H9 (cell line): ENCODE data around the gene KIAA1671. TPM values are rescaled to one million over a fixed set of nuclear protein-coding genes. Genes with fewer than 3 reads are reported as not detected.
A peak's percentile ranks its signal among the peaks of the same experiment; 100 is the strongest.

Experiments used
- DNase-seq: peaks from one replicate; pipeline ENCODE4 v3.0.0-alpha.2; 2017
- H2AFZ ChIP-seq: one replicate; pipeline ENCODE4 v1.6.1; 2013; ENCODE audit warnings: mild to moderate bottlenecking, low read length, control low read depth, moderate library complexity
- H2AK5ac ChIP-seq: 2 replicates; pipeline ENCODE4 v1.6.1; 2013; ENCODE audit warnings: low read length, control low read depth, mixed read lengths; ENCODE audit not compliant: insufficient read length
- H2BK120ac ChIP-seq: one replicate; pipeline ENCODE4 v1.6.1; 2013; ENCODE audit warnings: low read depth, mild to moderate bottlenecking, low read length, control low read depth, inconsistent platforms; ENCODE audit not compliant: poor library complexity, severe bottlenecking
- H2BK12ac ChIP-seq: 2 replicates; pipeline ENCODE4 v1.6.1; 2013; ENCODE audit warnings: low read length, control low read depth, mixed read lengths, low read depth; ENCODE audit not compliant: insufficient read length
- H2BK15ac ChIP-seq: 2 replicates; pipeline ENCODE4 v1.6.1; 2013; ENCODE audit warnings: low read depth, low read length, control low read depth
- H2BK20ac ChIP-seq: one replicate; pipeline ENCODE4 v1.6.1; 2013; ENCODE audit warnings: low read depth, mild to moderate bottlenecking, low read length, control low read depth, inconsistent platforms; ENCODE audit not compliant: poor library complexity, severe bottlenecking
- H2BK5ac ChIP-seq: 2 replicates; pipeline ENCODE4 v1.6.1; 2013; ENCODE audit warnings: low read length, control low read depth, mixed read lengths; ENCODE audit not compliant: insufficient read length
- H3K14ac ChIP-seq: 2 replicates; pipeline ENCODE4 v1.6.1; 2013; ENCODE audit warnings: low read length, control low read depth; ENCODE audit not compliant: insufficient read depth
- H3K18ac ChIP-seq: 2 replicates; pipeline ENCODE4 v1.6.1; 2013; ENCODE audit warnings: low read depth, mild to moderate bottlenecking, mixed read lengths, low read length, control low read depth; ENCODE audit not compliant: insufficient read length
- H3K23ac ChIP-seq: 2 replicates; pipeline ENCODE4 v1.6.1; 2013; ENCODE audit warnings: low read length, control low read depth, mixed read lengths, low read depth; ENCODE audit not compliant: insufficient read length
- H3K23me2 ChIP-seq: 2 replicates; pipeline ENCODE4 v1.6.1; 2013; ENCODE audit warnings: low read depth, mild to moderate bottlenecking, mixed read lengths, low read length, control low read depth; ENCODE audit not compliant: insufficient read length, poor library complexity, severe bottlenecking
- H3K27ac ChIP-seq: 2 replicates; pipeline ENCODE4 v1.5.1; 2013; ENCODE audit warnings: low read length, control low read depth, mixed read lengths, low read depth; ENCODE audit not compliant: insufficient read length
- H3K27me3 ChIP-seq: 2 replicates; pipeline ENCODE4 v1.6.1; 2013; ENCODE audit warnings: low read length, control low read depth, inconsistent platforms; ENCODE audit not compliant: insufficient read depth
- H3K4ac ChIP-seq: 2 replicates; pipeline ENCODE4 v1.6.1; 2013; ENCODE audit warnings: low read depth, mild to moderate bottlenecking, control low read depth, inconsistent platforms, low read length, moderate library complexity
- H3K4me1 ChIP-seq: 2 replicates; pipeline ENCODE4 v1.6.1; 2013; ENCODE audit warnings: low read length, control low read depth, inconsistent platforms; ENCODE audit not compliant: insufficient read depth
- H3K4me2 ChIP-seq: 2 replicates; pipeline ENCODE4 v1.6.1; 2013; ENCODE audit warnings: low read length, control low read depth, mixed read lengths; ENCODE audit not compliant: insufficient read length, insufficient read depth
- H3K56ac ChIP-seq: 2 replicates; pipeline ENCODE4 v1.6.1; 2013; ENCODE audit warnings: low read depth, mild to moderate bottlenecking, mixed read lengths, low read length, control low read depth; ENCODE audit not compliant: insufficient read length
- H3K79me1 ChIP-seq: 2 replicates; pipeline ENCODE4 v1.6.1; 2013; ENCODE audit warnings: low read depth, mild to moderate bottlenecking, moderate library complexity, low read length, control low read depth, inconsistent platforms; ENCODE audit not compliant: insufficient read depth, poor library complexity, severe bottlenecking
- H3K79me2 ChIP-seq: 2 replicates; pipeline ENCODE4 v1.6.1; 2013; ENCODE audit warnings: low read length, control low read depth, inconsistent platforms; ENCODE audit not compliant: insufficient read depth
- H3K9ac ChIP-seq: 2 replicates; pipeline ENCODE4 v1.6.1; 2013; ENCODE audit warnings: low read length, control low read depth, mixed read lengths; ENCODE audit not compliant: insufficient read length; ENCODE audit errors: extremely low read depth
- H3K9me3 ChIP-seq: one replicate; pipeline ENCODE4 v1.6.1; 2013; ENCODE audit warnings: low read depth, low read length, inconsistent platforms; ENCODE audit not compliant: control insufficient read depth
- H3T11ph ChIP-seq: one replicate; pipeline ENCODE4 v1.6.1; 2013; ENCODE audit warnings: mild to moderate bottlenecking, low read length, control low read depth, inconsistent platforms
- H4K20me1 ChIP-seq: one replicate; pipeline ENCODE4 v1.6.1; 2013; ENCODE audit not compliant: control insufficient read depth, insufficient read length, insufficient read depth
- H4K5ac ChIP-seq: 2 replicates; pipeline ENCODE4 v1.6.1; 2013; ENCODE audit warnings: low read depth, mild to moderate bottlenecking, mixed read lengths, low read length, control low read depth; ENCODE audit not compliant: insufficient read length
- H4K8ac ChIP-seq: replicated peaks from 2 replicates; pipeline ENCODE4 v1.6.1; 2013; ENCODE audit warnings: low read length, control low read depth, mixed read lengths, low read depth; ENCODE audit not compliant: insufficient read length
- H4K91ac ChIP-seq: 2 replicates; pipeline ENCODE4 v1.6.1; 2013; ENCODE audit warnings: low read depth, mild to moderate bottlenecking, moderate library complexity, mixed read lengths, low read length, control low read depth; ENCODE audit not compliant: insufficient read length
- H3K27ac Mint-ChIP-seq, 3 experiments: 2 replicates in 2 of 3; 3 replicates in 1 of 3; pipeline ENCODE4 v1.8.0; 2020 to 2021; ENCODE audit warnings: mixed read lengths in 3 of 3, mild to moderate bottlenecking in 1 of 3, moderate library complexity in 1 of 3
- H3K27me3 Mint-ChIP-seq: 2 replicates; pipeline ENCODE4 v1.8.0; 2021; ENCODE audit warnings: low read depth, mild to moderate bottlenecking, moderate library complexity, mixed read lengths
- H3K36me3 Mint-ChIP-seq, 3 experiments: 2 replicates in 2 of 3; 3 replicates in 1 of 3; pipeline ENCODE4 v1.8.0; 2020 to 2021; ENCODE audit warnings: low read depth in 3 of 3, mixed read lengths in 3 of 3; ENCODE audit not compliant: insufficient read depth in 1 of 3
- H3K4me1 Mint-ChIP-seq, 2 experiments: 2 replicates each; pipeline ENCODE4 v1.8.0; 2020; ENCODE audit warnings: mixed read lengths in 2 of 2
- H3K4me3 Mint-ChIP-seq, 2 experiments: 2 replicates in 1 of 2; 3 replicates in 1 of 2; pipeline ENCODE4 v1.8.0; 2020 to 2021; ENCODE audit warnings: mild to moderate bottlenecking in 2 of 2, mixed read lengths in 2 of 2, moderate library complexity in 1 of 2
- H3K9me3 Mint-ChIP-seq, 2 experiments: 2 replicates in 1 of 2; 3 replicates in 1 of 2; pipeline ENCODE4 v1.8.0; 2020; ENCODE audit warnings: mild to moderate bottlenecking in 2 of 2, mixed read lengths in 2 of 2, moderate library complexity in 1 of 2
- WGBS: extraction: QIAGEN DNeasy Blood & Tissue Kit; methylation state at CpG from one replicate; pipeline ENCODE4 v1.1.7; 2013; ENCODE audit warnings: missing lambda C conversion rate, low lambda C conversion rate, mixed read lengths; ENCODE audit not compliant: insufficient read length; ENCODE audit errors: extremely low coverage; 5-methylcytosine and 5-hydroxymethylcytosine counted together
- total RNA-seq: library from RNA; stranded (reverse); gene quantifications from 2 replicates; pipeline ENCODE4 v1.2.1, GENCODE V29; 2021
- TF ChIP-seq, protein P1 (sequence below): fragments of 200-600 bp; sonication (generic); conservative IDR thresholded peaks from 3 replicates; pipeline ENCODE4 v1.8.0; 2021; ENCODE audit warnings: antibody characterized with exemption, mild to moderate bottlenecking

Gene KIAA1671
- total RNA-seq, 1 experiment from 2014 or later, result 22.6 TPM

DNA sequence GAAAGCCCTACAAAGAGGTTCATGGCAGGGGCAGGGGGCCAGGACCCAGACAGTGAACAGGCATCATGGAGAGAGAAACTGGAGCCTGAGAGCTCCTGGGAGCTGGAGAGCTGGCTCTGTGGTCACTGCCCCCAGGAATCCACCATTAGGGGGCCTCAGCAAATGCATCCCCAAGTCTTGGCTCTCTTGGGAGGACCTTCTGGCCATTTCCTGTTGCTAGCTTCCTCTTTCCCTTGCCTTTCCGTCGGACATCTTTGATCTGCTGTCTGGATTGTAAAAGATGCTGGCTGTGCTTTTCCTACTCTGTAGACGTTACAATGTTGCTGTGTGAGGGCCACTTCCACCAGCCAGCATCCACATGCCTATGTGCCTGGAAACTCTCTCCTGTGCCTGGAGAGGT lies 259.8 kb downstream of the KIAA1671 start:
- Histone ChIP-seq H4K91ac (no peak overlapping the region), H3K18ac (no peak overlapping the region), H2BK5ac (no peak overlapping the region), H3K27ac (no peak overlapping the region), H3K56ac (no peak overlapping the region), H4K8ac (no peak overlapping the region), H3K9ac (no peak overlapping the region), H3K79me2 (no peaks in the 10 kb centered on the region), H3T11ph (no peak overlapping the region), H3K4me2 (no peak overlapping the region), H3K14ac (no peak overlapping the region), H3K79me1 (no peaks in the 10 kb centered on the region), H2AFZ (no peak overlapping the region), H2AK5ac (no peak overlapping the region), H4K20me1 (no peaks in the 10 kb centered on the region), H3K4ac (no peak overlapping the region), H3K9me3 (no peaks in the 10 kb centered on the region), H3K23me2 (no peaks in the 10 kb centered on the region), H2BK15ac (no peak overlapping the region), H4K5ac (no peak overlapping the region), H2BK12ac (no peak overlapping the region), H3K4me1 (no peaks in the 10 kb centered on the region), H2BK120ac (no peak overlapping the region), H3K23ac (no peak overlapping the region), H3K27me3 (no peaks in the 10 kb centered on the region), H2BK20ac (no peak overlapping the region)
- Mint-ChIP-seq H3K36me3 (peaks cover 5 to 9% (median 5%) of the 10 kb centered on the region in 3 experiments; a peak in 6 of 7 replicates), H3K27me3 (peaks cover 16% of the 10 kb centered on the region), H3K4me3 (no peak overlapping the region), H3K9me3 (peaks cover 15 to 16% of the 10 kb centered on the region in 2 experiments; a peak in 4 of 5 replicates), H3K4me1 (no peaks in the 10 kb centered on the region; a peak in 1 of 4 replicates), H3K27ac (no peak overlapping the region)
- DNase-seq, result no peak
- no CpG with 5 or more reads among the region's 3 CpGs for WGBS
- TF ChIP-seq, protein P1, sequence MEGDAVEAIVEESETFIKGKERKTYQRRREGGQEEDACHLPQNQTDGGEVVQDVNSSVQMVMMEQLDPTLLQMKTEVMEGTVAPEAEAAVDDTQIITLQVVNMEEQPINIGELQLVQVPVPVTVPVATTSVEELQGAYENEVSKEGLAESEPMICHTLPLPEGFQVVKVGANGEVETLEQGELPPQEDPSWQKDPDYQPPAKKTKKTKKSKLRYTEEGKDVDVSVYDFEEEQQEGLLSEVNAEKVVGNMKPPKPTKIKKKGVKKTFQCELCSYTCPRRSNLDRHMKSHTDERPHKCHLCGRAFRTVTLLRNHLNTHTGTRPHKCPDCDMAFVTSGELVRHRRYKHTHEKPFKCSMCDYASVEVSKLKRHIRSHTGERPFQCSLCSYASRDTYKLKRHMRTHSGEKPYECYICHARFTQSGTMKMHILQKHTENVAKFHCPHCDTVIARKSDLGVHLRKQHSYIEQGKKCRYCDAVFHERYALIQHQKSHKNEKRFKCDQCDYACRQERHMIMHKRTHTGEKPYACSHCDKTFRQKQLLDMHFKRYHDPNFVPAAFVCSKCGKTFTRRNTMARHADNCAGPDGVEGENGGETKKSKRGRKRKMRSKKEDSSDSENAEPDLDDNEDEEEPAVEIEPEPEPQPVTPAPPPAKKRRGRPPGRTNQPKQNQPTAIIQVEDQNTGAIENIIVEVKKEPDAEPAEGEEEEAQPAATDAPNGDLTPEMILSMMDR, result peak; percentile 26; the same call in 1 of the 3 replicates
